K562 (cell line): ENCODE measurements around the gene ST6GALNAC2. TPM values are rescaled to one million over a fixed set of nuclear protein-coding genes. Genes with fewer than 3 reads are reported as not detected.

Experiments used
- ATAC-seq: fragments of 200-7000 bp; cut with Tn5 transposase; 3 replicates; pipeline ENCODE4 v1.9.1; 2020; ENCODE audit warnings: moderate library complexity
- BruUV-seq: library from RNA; stranded (reverse); fragments of 400-500 nt; replicated peaks from 2 replicates; lab custom pipeline; 2021; lab: Mats Ljungman, UMichigan
- CTCF ChIA-PET: fragments of 300-600 bp; formaldehyde crosslinking; extraction: SDS; loops from one replicate; lab custom pipeline; 2021; ENCODE audit warnings: low intra/inter-chr PET ratio; lab: Yijun Ruan, JAX
- POLR2A ChIA-PET: fragments of 300-600, 350-650 bp; sonication (Branson Sonifier 250); formaldehyde crosslinking; extraction: SDS; loops from one replicate; lab custom pipeline; 2021; ENCODE audit warnings: antibody characterized with exemption, inconsistent platforms; lab: Yijun Ruan, JAX
- DNase-seq, 4 experiments: peaks; one replicate each; pipeline versions ENCODE4 v3.0.0 to v3.0.0-alpha.2; 2011 to 2018; ENCODE audit warnings: low spot score in 3 of 4, mixed read lengths in 3 of 4; ENCODE audit errors: extremely low read depth in 1 of 4
- FAIRE-seq: peaks from 2 replicates; lab custom pipeline; 2011; peaks lifted over from hg19 to GRCh38; lab: Jason Lieb, UNC
- H2AFZ ChIP-seq: 2 replicates; pipeline ENCODE4 v1.6.0; 2011; ENCODE audit warnings: low read depth, low read length, control low read depth, inconsistent platforms
- H3K27ac ChIP-seq: fragments of 200-600 bp; 3 replicates; pipeline ENCODE4 v1.8.0; 2011; ENCODE audit warnings: low read depth, mild to moderate bottlenecking, control low read depth, inconsistent platforms, low read length, moderate library complexity, mixed read lengths; ENCODE audit errors: extremely low read depth
- H3K27me3 ChIP-seq, 2 experiments: fragments of 300-600 bp in 1 of 2; 2 replicates in 1 of 2; 3 replicates in 1 of 2; pipeline versions ENCODE4 v1.6.0 to v1.8.0; 2011; ENCODE audit warnings: inconsistent platforms in 2 of 2, low read length in 2 of 2, mild to moderate bottlenecking in 1 of 2, mixed read lengths in 1 of 2, moderate library complexity in 1 of 2; ENCODE audit not compliant: control insufficient read depth in 2 of 2, insufficient read depth in 2 of 2
- H3K36me3 ChIP-seq: fragments of 300-600 bp; 3 replicates; pipeline ENCODE4 v1.8.0; 2011; ENCODE audit warnings: mild to moderate bottlenecking, low read length, inconsistent platforms; ENCODE audit not compliant: control insufficient read depth, insufficient read depth
- H3K4me1 ChIP-seq, 2 experiments: fragments of 200-600 bp in 1 of 2; replicated peaks in 1 of 2; 2 replicates in 1 of 2; 3 replicates in 1 of 2; pipeline versions ENCODE4 v1.5.1 to v1.8.0; 2011; ENCODE audit warnings: inconsistent platforms in 2 of 2, low read length in 2 of 2, mild to moderate bottlenecking in 1 of 2, mixed read lengths in 1 of 2, moderate library complexity in 1 of 2; ENCODE audit not compliant: control insufficient read depth in 2 of 2, insufficient read depth in 2 of 2
- H3K4me2 ChIP-seq: 2 replicates; pipeline ENCODE4 v1.6.1; 2011; ENCODE audit warnings: low read length, control low read depth, inconsistent platforms, mixed read lengths; ENCODE audit not compliant: insufficient read depth
- H3K4me3 ChIP-seq: fragments of 200-600 bp; sonication (generic), shearing (Covaris generic); 2 replicates; pipeline ENCODE4 v1.5.1; 2016; ENCODE audit warnings: control low read depth, inconsistent platforms
- H3K79me2 ChIP-seq: fragments of 200-600 bp; 3 replicates; pipeline ENCODE4 v1.8.0; 2011; ENCODE audit warnings: low read length, inconsistent platforms; ENCODE audit not compliant: control insufficient read depth, insufficient read depth
- H3K9ac ChIP-seq, 2 experiments: 2 replicates each; pipeline versions ENCODE4 v1.6.0 to v1.6.1; 2011; ENCODE audit warnings: low read depth in 2 of 2, low read length in 2 of 2, control low read depth in 1 of 2, inconsistent platforms in 1 of 2, mild to moderate bottlenecking in 1 of 2, mixed read lengths in 1 of 2; ENCODE audit not compliant: insufficient read depth in 1 of 2
- H3K9me1 ChIP-seq: one replicate; pipeline ENCODE4 v1.6.0; 2011; ENCODE audit warnings: inconsistent platforms, mild to moderate bottlenecking, low read length, moderate library complexity; ENCODE audit not compliant: control insufficient read depth, insufficient read depth
- H3K9me3 ChIP-seq: replicated peaks from 2 replicates; pipeline ENCODE4 v1.5.1; 2011; ENCODE audit warnings: low read depth, low read length, inconsistent platforms; ENCODE audit not compliant: control insufficient read depth, insufficient read depth
- H4K20me1 ChIP-seq: replicated peaks from 2 replicates; pipeline ENCODE4 v1.6.1; 2011; ENCODE audit warnings: low read length, inconsistent platforms, mixed read lengths; ENCODE audit not compliant: control insufficient read depth, insufficient read depth
- ARID2 ChIP-seq: fragments of 450-650 bp; IDR thresholded peaks from 2 replicates; pipeline ENCODE4 v1.6.1; 2017; ENCODE audit warnings: antibody characterized with exemption, mild to moderate bottlenecking
- CBX5 ChIP-seq: IDR thresholded peaks from 2 replicates; pipeline ENCODE4 v1.6.1; 2014; ENCODE audit warnings: low read depth, borderline replicate concordance
- CHCHD3 ChIP-seq: fragments of 250-450 bp; sonication (Bioruptor Pico); IDR thresholded peaks from 2 replicates; pipeline ENCODE4 v2.1.2; 2022; ENCODE audit warnings: mild to moderate bottlenecking
- TAF1 ChIP-seq: IDR thresholded peaks from 2 replicates; pipeline ENCODE4 v1.6.1; 2011; ENCODE audit warnings: mild to moderate bottlenecking, low read length, moderate library complexity; ENCODE audit not compliant: insufficient read depth, control insufficient read depth, severe bottlenecking; ENCODE audit errors: extremely low read depth
- WGBS: fragments of 100-300 bp; shearing (Covaris generic); methylation state at CpG from one replicate; pipeline ENCODE4 v1.1.6; 2016; ENCODE audit warnings: low coverage, mixed read lengths; ENCODE audit not compliant: insufficient coverage; ENCODE audit errors: missing lambda C conversion rate; 5-methylcytosine and 5-hydroxymethylcytosine counted together
- in situ Hi-C: fragments of 300-500 bp; cut with MboI; formaldehyde crosslinking; loops from 4 replicates; pipeline ENCODE4 v1.15.0; 2018; ENCODE audit warnings: inconsistent platforms, mixed read lengths
- intact Hi-C: fragments of 100-400 bp; cut with micrococcal nuclease; formaldehyde crosslinking; loops from 2 replicates; pipeline ENCODE4 v1.14.2; 2022
- polyA plus RNA-seq, 8 experiments: library from polyadenylated mRNA; depleted of rRNA in 4 of 8; stranded (reverse) in 5 of 8; unstranded in 3 of 8; fragments of >200 nt; fragmentation: Nextera tagmentation in 2 of 8; fragmentation: Illumina TruSeq in 1 of 8; extraction: Ambion mirVana in 2 of 8; extraction: Trizol in 1 of 8; gene quantifications; 2 replicates each; pipeline versions ENCODE4 v1.2.1 to v1.2.3, GENCODE V29; 2011 to 2014; ENCODE audit warnings: inconsistent platforms in 1 of 8, missing spikeins in 1 of 8
- total RNA-seq, 7 experiments: library from RNA; depleted of rRNA in 6 of 7; stranded (reverse); fragments of >200 nt in 6 of 7; fragmentation: Illumina TruSeq in 2 of 7; extraction: Trizol in 2 of 7; gene quantifications; 2 replicates each; pipeline versions ENCODE4 v1.2.1 to v1.2.3, GENCODE V29; 2011 to 2021; ENCODE audit warnings: low replicate concordance in 1 of 7

ST6GALNAC2 gene
- total and polyA plus RNA-seq, 9 of the 15 experiments (the other 6 are each of a cell fraction or from before 2014, with no cell fraction given): 0.18 TPM; not detected in 8

DNA sequence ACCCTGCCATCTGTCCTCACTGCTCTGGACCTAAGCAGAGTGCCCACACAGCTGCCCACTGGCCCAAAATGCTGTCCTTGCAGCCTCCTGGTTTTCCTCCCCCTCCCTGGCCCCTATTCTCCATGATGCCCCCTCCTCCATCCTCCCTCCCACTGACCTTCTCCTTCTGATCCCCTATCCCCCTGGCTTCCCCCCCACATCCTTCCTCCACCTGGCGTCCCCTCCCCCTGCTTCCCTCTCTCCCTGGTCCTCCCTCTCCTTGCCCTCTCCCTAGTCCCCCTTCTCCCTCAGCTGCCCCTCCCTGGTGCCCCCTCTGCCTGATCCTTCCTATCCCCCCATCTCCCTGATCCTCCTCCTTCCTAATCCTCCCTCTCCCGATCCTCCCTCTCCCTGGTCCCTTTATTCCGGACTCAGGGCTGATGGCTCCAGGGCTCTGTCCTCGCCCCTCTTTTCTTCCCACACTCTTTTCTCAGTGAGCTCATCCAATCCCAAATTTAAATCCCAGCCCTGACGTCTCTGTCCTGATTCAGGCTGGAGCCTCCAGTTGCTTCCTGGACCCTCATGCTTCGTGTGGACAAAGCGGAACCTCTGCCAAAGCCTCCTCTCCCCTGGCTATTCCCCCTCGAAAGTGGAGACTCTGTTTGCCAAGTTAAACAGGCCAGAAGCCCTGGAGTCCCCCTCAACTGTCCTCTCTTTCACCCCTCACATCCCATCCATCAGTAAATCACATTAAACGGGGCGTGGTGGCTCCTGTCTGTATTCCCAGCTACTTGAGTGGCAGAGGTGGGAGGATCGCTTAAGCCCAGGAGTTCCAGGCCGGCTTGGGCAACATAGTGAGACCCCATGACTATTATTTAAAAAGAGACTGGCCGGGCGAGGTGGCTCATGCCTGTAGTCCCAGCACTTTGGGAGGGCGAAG, 66.4 kb downstream of the ST6GALNAC2 start:
- H3K9me3 ChIP-seq: no peaks in the 10 kb centered on the region
- no peak overlapping the region for H3K27ac ChIP-seq
- no peak for TF ChIP-seq CHCHD3 (CRISPR knock-in tag)
- TF ChIP-seq CBX5: no peak
- TF ChIP-seq ARID2: no peak
- no peak for TF ChIP-seq TAF1
- BruUV-seq: no TSS peak
- H2AFZ ChIP-seq: no peak overlapping the region
- H3K79me2 ChIP-seq: no peaks in the 10 kb centered on the region
- H3K9me1 ChIP-seq: no peaks in the 10 kb centered on the region
- intact Hi-C loops (no loop called here), in situ Hi-C loops (no loop called here)
- ATAC-seq (no peak), FAIRE-seq (no peak), DNase-seq (no peak)
- H3K27me3 ChIP-seq: no peaks in the 10 kb centered on the region
- H3K9ac ChIP-seq: no peak overlapping the region; a peak in 1 of 4 replicates
- POLR2A ChIA-PET: no interaction called here
- no peaks in the 10 kb centered on the region for H4K20me1 ChIP-seq
- H3K4me2 ChIP-seq: no peak overlapping the region
- WGBS: 32% methylated on average over 13 of the region's 15 CpGs
- H3K4me3 ChIP-seq: no peak overlapping the region
- H3K36me3 ChIP-seq: no peaks in the 10 kb centered on the region
- CTCF ChIA-PET: interaction anchor here (0.6 kb wide), 2 partner anchors 110 to 569 kb away, joined by 3 read pairs; no protein-coding TSS in a partner anchor
- peaks cover 11 to 21% of the 10 kb centered on the region in 2 experiments; a peak in 4 of 5 replicates for H3K4me1 ChIP-seq
